Natural killer cell (primary cell): ENCODE measurements around the gene TEX2. TPM values are rescaled to one million over a fixed set of nuclear protein-coding genes. Genes with fewer than 3 reads are reported as not detected.
"Not testable (repeated sequence)": the region's sequence is repeated elsewhere in the genome, so short reads cannot be mapped to it uniquely, and the experiment has no call there.

Experiments used
- ATAC-seq, 3 donors: fragments of 150-1000 bp in 2 of 3; fragments of 200-7000 bp in 1 of 3; cut with Tn5 transposase; 1 replicate in 1 of 3; 2 replicates in 2 of 3; pipeline ENCODE4 v1.10.0; 2021; ENCODE audit warnings: mild to moderate bottlenecking in 2 of 3, moderate library complexity in 2 of 3
- DNase-seq, 2 donors: peaks; one replicate each; pipeline versions ENCODE4 v3.0.0 to v3.0.0-alpha.2; 2013 to 2021; ENCODE audit warnings: mixed read lengths in 1 of 2
- H3K27ac ChIP-seq: one replicate; pipeline ENCODE4 v1.5.1; 2013; ENCODE audit warnings: mild to moderate bottlenecking, low read length
- H3K27me3 ChIP-seq: one replicate; pipeline ENCODE4 v1.6.1; 2013; ENCODE audit warnings: low read length; ENCODE audit not compliant: control insufficient read depth, insufficient read depth
- H3K36me3 ChIP-seq: one replicate; pipeline ENCODE4 v1.6.1; 2013; ENCODE audit warnings: low read length; ENCODE audit not compliant: control insufficient read depth, insufficient read depth
- H3K4me1 ChIP-seq: one replicate; pipeline ENCODE4 v1.6.1; 2013; ENCODE audit warnings: low read length; ENCODE audit not compliant: control insufficient read depth, insufficient read depth
- H3K4me3 ChIP-seq: one replicate; pipeline ENCODE4 v1.5.1; 2013; ENCODE audit warnings: low read length
- H3K9me3 ChIP-seq: one replicate; pipeline ENCODE4 v1.6.1; 2013; ENCODE audit warnings: low read length; ENCODE audit not compliant: control insufficient read depth, insufficient read depth
- H3K27ac Mint-ChIP-seq, 2 donors: one replicate each; pipeline ENCODE4 v1.8.0; 2022; ENCODE audit warnings: mild to moderate bottlenecking in 2 of 2, mixed read lengths in 2 of 2, moderate library complexity in 1 of 2
- H3K27me3 Mint-ChIP-seq, 2 donors: one replicate each; pipeline ENCODE4 v1.8.0; 2022; ENCODE audit warnings: low read depth in 2 of 2, mixed read lengths in 2 of 2
- H3K36me3 Mint-ChIP-seq: one replicate; pipeline ENCODE4 v1.8.0; 2022; ENCODE audit warnings: mixed read lengths
- H3K4me1 Mint-ChIP-seq, 2 donors: one replicate each; pipeline ENCODE4 v1.8.0; 2022; ENCODE audit warnings: mixed read lengths in 2 of 2
- H3K4me3 Mint-ChIP-seq: one replicate; pipeline ENCODE4 v1.8.0; 2022; ENCODE audit warnings: mild to moderate bottlenecking, moderate library complexity, mixed read lengths
- H3K9me3 Mint-ChIP-seq, 2 donors: one replicate each; pipeline ENCODE4 v1.8.0; 2022; ENCODE audit warnings: mixed read lengths in 2 of 2
- WGBS: methylation state at CpG from one replicate; pipeline ENCODE4 v1.1.7; 2013; ENCODE audit warnings: missing lambda C conversion rate; ENCODE audit not compliant: insufficient coverage; 5-methylcytosine and 5-hydroxymethylcytosine counted together
- intact Hi-C: fragments of 100-400 bp; cut with micrococcal nuclease; formaldehyde crosslinking; loops from one replicate; pipeline ENCODE4 v1.14.2; 2022
- total RNA-seq, 4 donors: library from RNA; stranded (reverse); fragments of 120-200 nt in 1 of 4; gene quantifications; one replicate each; pipeline versions ENCODE4 v1.2.3 to v1.2.4, GENCODE V29; 2013 to 2022
- TF ChIP-seq, protein P1 (sequence below): fragments of 200-600 bp; IDR thresholded peaks from one replicate; pipeline ENCODE4 v1.8.0; 2022; ENCODE audit warnings: antibody characterized with exemption

TEX2 gene
- total RNA-seq, 3 donors from 2014 or later (not counting 1 experiment from before 2014, with no cell fraction given), result 8.3 to 16.3 (median 11.3) TPM

GRCh38 chr17:64242633-64243032 lies 20.4 kb downstream of the TEX2 start:
- Histone ChIP-seq H3K27me3 (no peaks in the 10 kb centered on the region), H3K4me1 (peaks cover 4% of the 10 kb centered on the region), H3K9me3 (no peaks in the 10 kb centered on the region), H3K36me3 (no peaks in the 10 kb centered on the region), H3K27ac (no peak overlapping the region), H3K4me3 (no peak overlapping the region)
- intact Hi-C loops, result no loop called here
- no peak overlapping the region for H3K27ac Mint-ChIP-seq
- TF ChIP-seq, protein P1, sequence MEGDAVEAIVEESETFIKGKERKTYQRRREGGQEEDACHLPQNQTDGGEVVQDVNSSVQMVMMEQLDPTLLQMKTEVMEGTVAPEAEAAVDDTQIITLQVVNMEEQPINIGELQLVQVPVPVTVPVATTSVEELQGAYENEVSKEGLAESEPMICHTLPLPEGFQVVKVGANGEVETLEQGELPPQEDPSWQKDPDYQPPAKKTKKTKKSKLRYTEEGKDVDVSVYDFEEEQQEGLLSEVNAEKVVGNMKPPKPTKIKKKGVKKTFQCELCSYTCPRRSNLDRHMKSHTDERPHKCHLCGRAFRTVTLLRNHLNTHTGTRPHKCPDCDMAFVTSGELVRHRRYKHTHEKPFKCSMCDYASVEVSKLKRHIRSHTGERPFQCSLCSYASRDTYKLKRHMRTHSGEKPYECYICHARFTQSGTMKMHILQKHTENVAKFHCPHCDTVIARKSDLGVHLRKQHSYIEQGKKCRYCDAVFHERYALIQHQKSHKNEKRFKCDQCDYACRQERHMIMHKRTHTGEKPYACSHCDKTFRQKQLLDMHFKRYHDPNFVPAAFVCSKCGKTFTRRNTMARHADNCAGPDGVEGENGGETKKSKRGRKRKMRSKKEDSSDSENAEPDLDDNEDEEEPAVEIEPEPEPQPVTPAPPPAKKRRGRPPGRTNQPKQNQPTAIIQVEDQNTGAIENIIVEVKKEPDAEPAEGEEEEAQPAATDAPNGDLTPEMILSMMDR, result no peak
- no peak for ATAC-seq
- H3K27me3 Mint-ChIP-seq, result no peaks in the 10 kb centered on the region
- no peaks in the 10 kb centered on the region for H3K36me3 Mint-ChIP-seq
- H3K9me3 Mint-ChIP-seq, result no peaks in the 10 kb centered on the region
- peaks cover 28% of the 10 kb centered on the region in 2 donors for H3K4me1 Mint-ChIP-seq
- WGBS, result 98% methylated on average over 7 of the region's 7 CpGs
- no peak for DNase-seq
- H3K4me3 Mint-ChIP-seq, result no peak overlapping the region

DNA sequence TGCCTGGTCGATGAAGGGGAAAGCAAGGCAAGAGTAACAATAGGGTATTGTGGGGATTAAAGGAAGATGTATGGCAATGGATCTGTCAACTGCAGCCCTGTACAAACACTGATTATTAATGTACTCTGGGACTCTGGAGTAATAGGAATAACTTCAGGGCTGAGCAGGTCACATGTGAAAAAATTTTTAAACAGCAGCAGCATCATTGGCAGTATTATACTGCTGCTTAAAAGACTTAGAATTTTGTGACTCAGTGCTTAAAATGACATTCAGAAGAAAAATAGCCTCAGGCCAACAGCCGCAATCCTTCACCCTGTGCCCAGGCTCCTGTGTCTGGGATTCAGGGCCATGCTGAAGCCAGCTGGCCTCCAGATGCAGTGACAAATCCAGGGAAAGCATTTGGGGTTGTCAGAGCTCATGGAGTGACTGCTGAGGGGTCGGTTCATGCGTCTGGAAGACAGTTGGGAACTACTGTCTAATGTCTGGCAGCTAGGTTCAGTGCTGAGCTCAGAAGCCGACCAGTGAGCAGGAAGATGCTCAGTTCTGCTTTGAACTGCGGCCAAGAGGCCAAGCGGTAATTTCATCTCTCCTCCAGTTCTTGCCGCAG lies 22.2 kb downstream of the TEX2 start:
- Histone ChIP-seq H3K27ac (no peak overlapping the region), H3K9me3 (no peaks in the 10 kb centered on the region), H3K4me1 (peaks cover 4% of the 10 kb centered on the region), H3K4me3 (no peak overlapping the region), H3K27me3 (no peaks in the 10 kb centered on the region), H3K36me3 (no peaks in the 10 kb centered on the region)
- no peak overlapping the region for H3K4me3 Mint-ChIP-seq
- WGBS, result 76% methylated on average over 7 of the region's 8 CpGs
- H3K27ac Mint-ChIP-seq, result peak overlapping the region in 1 of 2 donors; percentile 36
- no peaks in the 10 kb centered on the region for H3K36me3 Mint-ChIP-seq
- intact Hi-C loops, result no loop called here
- DNase-seq, result no peak
- ATAC-seq, result no peak
- H3K4me1 Mint-ChIP-seq, result peaks cover 22 to 28% of the 10 kb centered on the region in 2 donors
- no peaks in the 10 kb centered on the region for H3K9me3 Mint-ChIP-seq
- TF ChIP-seq, protein P1, result no peak
- H3K27me3 Mint-ChIP-seq, result no peaks in the 10 kb centered on the region

GRCh38 chr17:64240261-64240740 lies 22.8 kb downstream of the TEX2 start:
- Histone ChIP-seq H3K27me3 (no peaks in the 10 kb centered on the region), H3K4me3 (no peak overlapping the region), H3K27ac (no peak overlapping the region), H3K4me1 (peaks cover 4% of the 10 kb centered on the region), H3K36me3 (no peaks in the 10 kb centered on the region), H3K9me3 (no peaks in the 10 kb centered on the region)
- H3K27me3 Mint-ChIP-seq, result no peaks in the 10 kb centered on the region
- ATAC-seq, result peak in 2 of 3 donors; percentile 39 to 49
- DNase-seq, result no peak
- no peaks in the 10 kb centered on the region for H3K36me3 Mint-ChIP-seq
- intact Hi-C loops, result no loop called here
- TF ChIP-seq, protein P1, result no peak
- H3K4me3 Mint-ChIP-seq, result no peak overlapping the region
- no peaks in the 10 kb centered on the region for H3K9me3 Mint-ChIP-seq
- H3K4me1 Mint-ChIP-seq, result peaks cover 22 to 23% of the 10 kb centered on the region in 2 donors
- WGBS, result 29% methylated on average over 2 of the region's 5 CpGs
- H3K27ac Mint-ChIP-seq, result peak overlapping the region in 1 of 2 donors; percentile 36

GRCh38 chr17:64238449-64238848 lies 24.6 kb downstream of the TEX2 start:
- H3K27ac ChIP-seq, ATAC-seq, intact Hi-C loops, H3K4me1 ChIP-seq, H3K27me3 Mint-ChIP-seq, H3K4me3 Mint-ChIP-seq, H3K27ac Mint-ChIP-seq, H3K9me3 Mint-ChIP-seq, H3K4me3 ChIP-seq, H3K9me3 ChIP-seq, H3K36me3 ChIP-seq, H3K36me3 Mint-ChIP-seq, H3K27me3 ChIP-seq, DNase-seq: not testable (repeated sequence)
- H3K4me1 Mint-ChIP-seq, result peaks cover 12 to 18% of the 10 kb centered on the region in 2 donors
- 85% methylated on average over 4 of the region's 4 CpGs for WGBS
